ENCODE results near the gene EPC1. TPM values are rescaled to one million over a fixed set of nuclear protein-coding genes. Genes with fewer than 3 reads are reported as not detected.
A peak's percentile ranks its signal among the peaks of the same experiment; 100 is the strongest.

The EPC1 gene
- total and polyA plus RNA-seq, 9 of the 15 experiments (the other 6 are each of a cell fraction or from before 2014, with no cell fraction given): 7.0 to 43.6 (median 16.1) TPM

- TF ChIP-seq THAP7 (CRISPR knock-in tag; IDR thresholded peaks at IDR 0.05) (no peak), TARDBP (IDR thresholded peaks at IDR 0.05) (no peak), ZFX (CRISPR knock-in tag; IDR thresholded peaks at IDR 0.05) (no peak), FOS (IDR thresholded peaks at IDR 0.05; ENCODE audit: extremely low read depth, insufficient read length) (no peak), ILK (tag; IDR thresholded peaks at IDR 0.05; ENCODE audit: borderline replicate concordance, low read depth) (no peak), MAZ (CRISPR knock-in tag; conservative IDR thresholded peaks at IDR 0.05 in 1 of 2, IDR thresholded peaks at IDR 0.05 in 1 of 2) (no peak), CREB1 (IDR thresholded peaks at IDR 0.05) (no peak), CREB1 (CRISPR knock-in tag; IDR thresholded peaks at IDR 0.05) (no peak), ZNF707 (CRISPR knock-in tag; conservative IDR thresholded peaks at IDR 0.05) (no peak), POLR3A (IDR thresholded peaks at IDR 0.05; ENCODE audit: borderline replicate concordance, extremely low read depth, insufficient read depth, insufficient read length) (no peak), TAF1 (IDR thresholded peaks at IDR 0.05; ENCODE audit: control insufficient read depth, extremely low read depth, insufficient read depth, low read length, severe bottlenecking) (no peak), MIER1 (IDR thresholded peaks at IDR 0.05; ENCODE audit: low read depth) (no peak), ARID3B (CRISPR knock-in tag; IDR thresholded peaks at IDR 0.05; ENCODE audit: borderline replicate concordance) (no peak), HOXB6 (CRISPR knock-in tag; IDR thresholded peaks at IDR 0.05; ENCODE audit: borderline replicate concordance) (no peak), SRF (CRISPR knock-in tag; IDR thresholded peaks at IDR 0.05) (no peak), ZBTB7A (IDR thresholded peaks at IDR 0.05; ENCODE audit: borderline replicate concordance, control insufficient read depth, low read depth, low read length) (no peak), TCF7 (IDR thresholded peaks at IDR 0.05; ENCODE audit: borderline replicate concordance) (no peak), BRD9 (IDR thresholded peaks at IDR 0.05; ENCODE audit: low read depth, partially characterized antibody) (peak; percentile 23), NUFIP1 (IDR thresholded peaks at IDR 0.05; ENCODE audit: partially characterized antibody) (no peak), MBD2 (IDR thresholded peaks at IDR 0.05; ENCODE audit: borderline replicate concordance, low read depth) (no peak), GATAD2A (IDR thresholded peaks at IDR 0.05) (no peak), YY1 (IDR thresholded peaks at IDR 0.05; ENCODE audit: borderline replicate concordance in 1 of 3, control insufficient read depth in 1 of 3, extremely low read depth in 1 of 3, insufficient read depth in 3 of 3, insufficient read length in 1 of 3, insufficient replicate concordance in 2 of 3, low read depth in 1 of 3, low read length in 2 of 3) (peak in 1 of 3 experiments; percentile 16)
Measured at GRCh38 chr10:32256613-32257437, 90.1 kb downstream of the EPC1 start (continued).

Data from K562 (cell line).